IPS-11a (cell line): ENCODE measurements around the gene HMX1.

ENCODE experiments used
- H3K4me3 ChIP-seq: one replicate; pipeline ENCODE4 v1.5.1; 2013; ENCODE audit warnings: low read depth, low read length, control low read depth

Gene HMX1

DNA sequence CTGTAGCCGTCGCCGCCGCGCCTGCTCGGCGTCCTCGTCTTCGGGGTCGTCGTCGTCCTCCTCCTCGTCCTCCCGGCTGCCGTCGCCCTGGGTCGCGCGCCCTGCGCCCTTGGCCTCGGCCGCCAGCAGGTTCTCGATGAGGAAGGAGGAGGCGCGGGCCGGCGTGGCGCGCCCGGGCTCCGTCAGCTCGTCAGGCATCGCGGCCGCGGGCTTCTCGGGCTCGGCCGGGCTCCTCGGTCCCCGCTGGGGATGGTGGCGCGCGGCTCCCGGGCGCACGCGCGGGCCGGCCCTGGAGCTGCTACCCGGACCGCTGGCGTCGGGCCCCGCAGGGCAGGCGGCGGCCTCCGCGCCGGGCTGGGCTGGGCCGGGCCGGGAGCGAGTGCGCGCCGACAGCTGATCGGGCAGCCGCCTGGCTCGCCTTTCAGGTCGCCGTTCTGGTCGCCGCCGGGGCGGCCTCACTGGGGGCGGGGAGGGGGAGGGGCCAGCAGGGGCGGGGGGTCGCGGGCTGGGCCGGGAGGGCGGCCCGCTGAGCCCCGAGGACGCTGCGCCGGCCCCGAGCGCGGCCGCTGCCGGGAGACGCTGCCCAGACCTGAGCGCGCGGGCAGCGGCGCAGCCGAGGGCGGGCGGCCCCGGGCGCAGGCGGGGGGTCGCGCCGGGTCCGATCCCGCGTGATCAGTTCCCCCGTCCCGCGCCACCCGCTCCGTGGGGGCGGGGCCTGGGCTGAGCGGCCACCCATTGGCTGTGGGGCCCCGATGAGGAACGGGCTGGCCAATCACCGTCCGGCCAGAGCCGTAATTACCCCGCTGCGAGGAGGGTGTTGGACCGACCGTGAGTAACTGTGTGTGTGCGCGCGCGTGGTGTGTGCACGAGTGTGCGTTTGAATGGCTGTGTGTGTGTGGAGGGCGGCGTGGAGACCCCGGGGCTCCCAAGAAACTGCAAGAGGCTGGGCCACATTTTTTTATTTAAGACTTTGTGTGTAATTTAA is at the start of gene HMX1:
HMX1 (minus strand) TSS at position 423 of the 985 bp plus-strand sequence; CDS start at position 198, 225 bp downstream.
- peak within 1 kb of the TSS; percentile 4 for H3K4me3 ChIP-seq

DNA sequence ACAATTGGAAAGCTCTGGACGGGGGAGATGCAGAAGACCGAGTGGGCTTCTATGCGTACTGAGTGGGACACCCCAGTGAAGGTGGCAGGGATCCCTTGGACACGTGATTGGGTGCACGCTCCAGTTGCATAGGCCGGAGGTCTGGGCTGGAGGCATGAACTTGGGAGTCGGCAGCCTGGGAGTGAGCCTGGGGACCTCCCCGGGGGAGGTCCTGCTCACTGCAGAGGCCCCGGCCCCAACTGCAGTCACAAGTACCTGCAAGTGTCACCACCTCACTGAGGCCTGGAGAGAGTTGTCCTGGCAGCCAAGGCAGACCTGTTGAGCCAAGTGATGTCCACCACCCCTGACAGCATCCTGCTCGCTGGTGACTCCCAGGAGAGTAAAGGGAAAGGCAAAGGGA is 49.3 kb upstream of the HMX1 start:
- H3K4me3 ChIP-seq, result no peak overlapping the region

DNA sequence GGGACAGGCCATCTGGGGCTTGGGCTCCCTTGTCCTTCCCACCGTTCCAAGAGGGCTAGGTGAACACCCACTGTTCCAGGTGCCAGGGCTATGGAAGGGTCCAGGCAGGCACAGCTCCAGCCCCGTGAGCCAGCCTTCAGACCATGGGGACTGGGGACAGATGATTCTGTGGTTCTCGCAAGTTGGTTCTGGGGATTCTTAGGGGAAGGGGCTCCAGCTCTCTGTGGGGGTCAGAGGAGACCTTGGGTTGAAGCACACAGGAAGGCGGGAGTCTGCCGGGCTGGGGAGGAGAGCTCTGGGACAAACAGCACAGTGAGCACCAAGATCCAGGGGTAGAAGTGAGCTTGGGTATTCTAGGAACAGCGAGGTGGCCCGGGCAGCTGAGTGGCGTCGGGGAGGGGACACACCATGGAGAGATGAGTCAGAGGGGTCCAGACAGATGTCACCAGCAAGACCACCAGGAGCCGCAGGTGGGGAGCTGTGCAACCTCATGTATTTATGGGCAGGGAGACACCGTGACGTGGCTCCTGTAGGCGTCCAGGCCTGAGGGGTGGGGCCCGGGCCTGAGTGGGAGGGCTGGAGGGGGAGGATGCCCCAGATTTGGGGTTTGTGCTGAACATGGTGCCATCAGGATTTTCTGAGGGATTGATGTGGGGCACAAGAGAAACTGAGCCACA is 48.8 kb upstream of the HMX1 start:
- no peak overlapping the region for H3K4me3 ChIP-seq

DNA sequence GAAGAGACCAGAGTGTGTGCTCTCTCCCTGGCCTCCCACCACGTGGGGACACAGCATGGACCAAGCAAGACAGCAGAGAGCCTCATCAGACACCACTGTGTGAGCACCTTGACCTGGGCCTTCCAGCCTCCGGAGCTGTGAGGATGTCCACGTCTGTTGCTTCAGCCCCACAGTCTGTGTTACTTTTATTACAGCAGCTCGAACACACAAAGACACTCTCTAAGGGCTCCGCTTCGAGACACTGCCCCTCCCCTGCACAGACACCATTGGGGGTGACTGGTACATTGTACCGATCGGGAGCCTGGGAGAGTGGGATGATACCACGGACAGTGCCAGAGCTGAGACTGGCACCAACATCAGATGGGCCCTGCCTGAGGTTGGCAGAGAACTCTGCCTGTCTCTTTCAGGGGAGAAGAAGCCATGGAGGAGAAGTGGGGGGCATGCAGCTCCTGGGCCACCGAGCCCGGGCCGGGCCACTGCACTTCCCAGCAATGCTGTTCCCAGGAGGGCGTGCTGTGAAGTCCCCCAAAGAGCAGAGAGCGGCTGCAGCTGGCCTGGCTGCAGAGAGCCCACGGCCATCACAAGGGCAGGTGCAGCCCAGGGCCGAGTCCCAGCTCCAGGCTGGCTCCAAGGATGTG is 48.1 kb upstream of the HMX1 start:
- no peak overlapping the region for H3K4me3 ChIP-seq

DNA sequence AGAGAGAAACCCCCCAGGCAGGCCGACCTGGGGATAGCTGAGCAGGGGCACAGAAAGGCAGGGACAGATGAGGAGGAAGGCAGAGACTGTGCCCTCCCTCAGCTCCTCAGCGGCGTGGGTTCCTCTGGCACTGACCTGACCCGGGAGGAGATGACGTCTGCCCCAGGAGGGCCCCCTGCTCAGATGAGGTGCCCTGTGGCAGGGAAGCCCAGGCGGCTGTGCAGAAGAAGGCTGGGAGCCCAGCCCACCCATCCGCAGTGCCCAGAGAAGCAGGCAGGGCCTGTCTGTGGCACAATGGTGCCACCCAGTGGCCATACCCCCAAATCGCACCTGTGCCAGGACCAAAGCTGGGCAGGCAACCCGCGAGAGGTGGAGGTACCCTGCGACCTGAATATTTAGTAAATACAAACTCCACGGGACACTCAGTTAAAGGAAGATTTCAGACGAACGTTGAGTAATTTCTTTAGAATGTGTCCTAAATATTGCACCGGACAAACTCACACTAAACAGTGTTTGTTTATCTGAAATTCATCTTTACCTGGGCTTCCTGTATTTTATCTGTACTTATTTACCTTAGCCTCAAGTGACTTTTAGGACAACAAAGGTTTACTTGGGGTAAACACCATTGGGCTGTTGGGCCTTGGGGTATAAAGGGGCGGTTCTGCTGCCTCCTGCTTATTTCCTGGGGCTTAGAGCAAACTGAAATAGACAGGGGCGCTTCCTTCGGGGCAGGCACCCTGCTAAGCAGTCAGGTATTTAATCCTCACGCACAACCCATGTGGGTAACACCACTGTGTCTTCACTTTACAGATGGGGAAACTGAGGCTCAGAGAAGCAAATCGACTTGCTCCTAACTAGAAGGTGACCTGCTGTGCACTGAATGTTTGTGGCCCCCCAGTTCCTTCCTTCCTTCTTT is 46.5 kb upstream of the HMX1 start:
- H3K4me3 ChIP-seq, result no peak overlapping the region

DNA sequence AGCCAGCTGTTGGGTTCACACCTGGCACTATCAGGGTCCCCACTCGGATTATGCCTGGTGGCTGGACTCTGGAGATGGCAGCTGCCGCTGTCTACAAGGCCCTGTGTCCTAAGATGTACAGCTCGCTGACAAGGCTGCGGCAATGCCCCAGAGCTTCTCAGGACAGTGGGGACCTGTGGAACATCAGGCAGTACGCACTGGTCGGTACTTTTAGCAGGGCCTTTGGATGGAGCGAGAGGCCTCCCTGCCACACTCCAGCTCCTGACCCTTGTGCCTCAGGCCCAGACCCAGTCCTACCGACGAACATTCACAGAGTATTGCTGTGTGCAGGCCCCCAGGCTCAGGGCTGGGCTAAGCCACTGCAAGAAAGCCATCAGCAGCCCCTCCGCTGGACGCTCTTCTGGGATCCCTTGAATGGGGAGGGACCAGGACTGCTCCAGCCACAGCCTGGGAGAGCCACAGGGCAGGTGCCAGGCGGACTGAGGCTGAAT is 45.7 kb upstream of the HMX1 start:
- no peak overlapping the region for H3K4me3 ChIP-seq

DNA sequence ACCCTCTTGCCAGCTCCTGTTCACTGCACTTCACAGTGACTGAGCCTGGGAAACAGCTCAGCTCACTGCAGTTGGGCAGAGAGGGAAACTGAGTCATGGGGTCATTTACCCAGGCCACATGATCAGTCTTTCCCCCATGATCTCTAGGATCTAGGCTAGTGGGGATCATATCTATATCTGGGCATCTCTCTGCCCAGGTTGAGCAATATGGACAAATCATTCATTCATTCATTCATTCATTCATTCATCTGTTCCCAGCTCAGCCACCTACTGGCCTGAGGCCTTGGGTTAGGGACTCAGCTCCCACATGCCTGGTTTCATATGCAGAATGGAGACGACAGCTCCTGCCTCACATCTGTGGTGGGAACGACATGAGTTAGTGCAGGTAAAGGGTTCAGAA is 45.3 kb upstream of the HMX1 start:
- no peak overlapping the region for H3K4me3 ChIP-seq

DNA sequence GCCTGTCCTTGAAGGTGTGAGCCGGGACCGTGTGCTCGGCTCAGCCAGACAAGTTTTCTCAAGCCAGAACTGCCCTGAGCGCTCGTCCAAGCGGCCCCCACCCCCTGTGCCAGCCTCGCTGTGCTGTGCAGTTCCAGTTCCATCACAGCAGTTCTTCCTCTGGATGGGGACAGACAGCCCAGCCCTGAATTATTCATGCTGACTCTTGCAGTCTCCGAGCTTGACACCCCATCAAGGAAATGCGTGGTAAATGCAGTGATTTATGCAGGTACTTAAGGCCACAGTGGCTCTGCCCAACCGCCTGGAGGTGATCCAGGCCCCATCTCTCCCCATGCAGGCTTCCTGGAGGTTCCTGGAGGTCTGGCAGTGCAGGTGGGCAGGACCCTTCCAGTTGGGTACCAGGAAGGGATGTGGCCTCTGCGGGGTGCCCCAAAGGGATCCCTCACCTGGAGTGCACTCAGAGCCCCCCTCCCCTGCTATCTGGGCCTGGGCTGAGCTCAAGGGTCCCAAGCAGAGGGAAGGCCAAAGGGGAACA is 44.8 kb upstream of the HMX1 start:
- H3K4me3 ChIP-seq, result no peak overlapping the region

DNA sequence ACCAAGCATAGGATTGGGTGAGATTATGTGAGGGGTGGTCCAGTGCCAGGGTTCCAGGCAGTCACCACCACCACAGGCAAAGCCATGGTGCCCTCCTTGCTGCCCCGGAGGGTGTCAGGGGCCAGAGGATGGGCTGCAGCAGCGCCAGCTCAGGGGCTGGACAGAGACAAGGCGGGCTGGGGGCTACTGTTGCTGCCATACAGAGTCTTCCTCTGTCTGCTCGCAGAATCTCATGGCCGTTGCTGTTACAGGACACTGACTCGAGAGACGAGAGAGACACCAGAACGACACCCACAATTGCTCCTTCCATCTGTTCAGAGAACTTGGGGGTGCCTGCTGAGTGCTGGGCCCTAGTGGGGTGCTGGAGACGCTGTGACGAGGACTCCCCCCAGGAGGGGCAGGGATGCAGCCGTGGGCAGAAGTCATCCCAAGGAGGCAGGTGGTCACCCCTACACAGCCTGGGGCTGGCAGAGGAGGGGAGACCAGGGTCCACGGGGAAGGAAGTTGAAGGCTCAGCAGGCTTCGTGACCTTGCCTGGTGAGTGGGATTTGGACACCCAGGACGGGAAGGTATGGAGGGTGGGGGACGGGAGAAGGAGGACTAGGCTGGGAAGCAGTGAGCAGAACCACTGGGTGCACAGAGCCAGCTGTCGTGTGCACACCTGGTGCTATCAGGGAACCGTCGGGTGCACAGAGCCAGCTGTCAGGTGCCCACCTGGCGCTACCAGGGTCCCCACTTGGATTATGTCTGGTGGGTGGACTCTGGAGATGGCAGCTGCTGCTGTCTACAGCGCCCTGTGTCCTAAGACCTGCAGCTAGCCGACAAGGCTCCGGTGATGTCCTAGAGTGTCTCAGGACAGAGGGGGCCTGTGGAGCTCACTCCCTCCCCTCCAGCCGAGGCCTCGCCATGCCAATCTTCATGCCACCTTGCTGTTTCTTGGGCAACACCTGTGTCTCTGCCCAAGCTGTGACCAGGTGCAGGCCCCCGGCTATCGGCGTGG is 43.9 kb upstream of the HMX1 start:
- H3K4me3 ChIP-seq, result no peak overlapping the region

DNA sequence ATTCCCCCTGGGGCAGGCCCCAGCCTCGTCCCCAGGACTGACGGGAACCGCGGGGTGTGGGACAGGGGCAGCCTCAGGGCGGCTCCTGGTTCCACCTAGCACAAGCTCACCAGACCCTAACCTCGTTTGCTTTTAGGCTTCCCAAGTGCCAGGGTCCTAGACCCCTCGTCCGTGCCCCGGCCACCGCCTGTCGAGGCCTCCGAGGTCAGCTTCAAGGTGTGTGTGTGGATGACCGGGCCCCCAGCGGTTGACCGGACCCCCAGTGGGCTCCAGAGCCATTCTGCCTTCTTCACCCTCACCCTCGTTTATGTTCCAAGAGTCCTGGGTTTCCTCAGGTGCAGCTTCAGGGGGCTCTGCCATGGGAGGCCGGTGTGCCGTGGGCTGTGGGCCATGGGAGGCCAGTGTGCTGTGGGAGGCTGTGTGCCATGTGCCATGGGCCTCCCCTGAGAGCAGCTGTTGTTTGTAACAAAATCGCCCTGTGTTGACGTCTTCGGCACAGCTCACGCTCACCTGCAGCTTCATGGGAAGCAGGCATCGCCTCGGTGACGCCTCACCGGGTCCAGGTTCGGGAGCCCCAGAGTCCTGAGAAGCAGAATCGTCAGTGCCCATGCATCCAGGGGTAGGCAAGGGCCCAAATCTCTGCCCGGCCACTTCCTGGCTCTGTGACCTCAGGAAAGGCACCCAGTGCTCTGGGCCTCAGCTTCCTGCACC is 43.0 kb upstream of the HMX1 start:
- no peak overlapping the region for H3K4me3 ChIP-seq

DNA sequence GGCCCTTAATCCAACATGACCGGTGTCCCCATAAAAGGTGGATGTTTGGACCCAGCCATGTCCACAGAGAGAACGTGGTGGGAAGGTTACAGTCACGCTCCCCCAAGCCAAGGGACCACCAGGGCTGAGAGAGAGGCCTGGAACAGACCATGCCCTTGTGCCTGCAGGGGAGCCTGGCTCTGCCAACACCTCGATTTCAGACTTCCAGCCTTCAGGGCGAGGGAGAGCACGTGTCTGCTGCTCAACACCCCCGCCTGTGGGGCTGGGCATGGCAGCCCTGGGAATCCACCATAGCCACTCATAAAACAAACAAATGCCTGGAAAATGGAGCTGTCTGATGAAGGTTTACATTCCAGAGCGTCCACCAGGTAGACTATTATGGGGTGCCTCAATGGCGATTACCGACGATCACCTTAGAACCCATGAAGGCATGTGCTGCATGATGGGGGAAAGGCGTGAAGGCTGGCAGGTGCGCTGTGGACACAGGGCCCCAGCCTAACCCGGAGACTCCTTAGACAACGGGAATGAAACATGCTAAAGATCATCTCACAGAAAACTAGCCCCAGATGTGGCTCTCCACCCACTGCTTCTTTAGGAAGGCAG is 42.3 kb upstream of the HMX1 start:
- H3K4me3 ChIP-seq, result no peak overlapping the region

DNA sequence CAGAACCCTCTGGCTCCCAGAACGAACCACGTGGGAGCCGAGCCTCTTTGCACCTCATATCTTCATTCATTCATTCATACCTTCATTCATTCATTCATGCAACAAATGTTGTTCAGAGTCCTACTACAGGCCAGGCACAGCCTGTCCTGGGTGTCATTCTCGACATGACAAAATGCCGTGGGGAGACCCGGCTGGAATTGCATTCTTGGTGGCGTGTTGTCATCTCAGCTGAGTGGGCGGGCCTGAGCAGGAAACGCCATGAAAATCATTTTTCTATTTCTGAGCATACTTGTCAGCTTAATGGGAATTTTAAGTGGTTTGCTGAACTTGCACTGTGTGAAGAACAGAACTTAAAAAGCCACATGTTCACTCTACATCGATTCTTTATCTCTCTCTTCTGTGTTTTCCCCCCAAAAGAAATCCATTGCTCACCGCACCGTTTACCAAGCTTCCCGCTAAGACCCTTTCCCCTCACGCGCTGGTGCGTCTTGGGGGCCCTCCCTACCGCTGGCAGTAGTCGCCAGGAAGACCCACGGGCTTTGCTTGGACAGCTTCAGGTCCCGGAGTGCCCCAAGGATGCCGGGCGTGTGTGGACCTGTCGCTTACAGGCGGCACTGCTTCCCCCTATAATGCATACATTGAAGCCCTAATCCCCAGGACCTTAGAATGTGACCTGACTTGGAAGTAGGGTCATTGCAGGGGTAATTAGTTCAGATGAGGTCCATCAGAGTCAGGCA is 41.6 kb upstream of the HMX1 start:
- no peak overlapping the region for H3K4me3 ChIP-seq

DNA sequence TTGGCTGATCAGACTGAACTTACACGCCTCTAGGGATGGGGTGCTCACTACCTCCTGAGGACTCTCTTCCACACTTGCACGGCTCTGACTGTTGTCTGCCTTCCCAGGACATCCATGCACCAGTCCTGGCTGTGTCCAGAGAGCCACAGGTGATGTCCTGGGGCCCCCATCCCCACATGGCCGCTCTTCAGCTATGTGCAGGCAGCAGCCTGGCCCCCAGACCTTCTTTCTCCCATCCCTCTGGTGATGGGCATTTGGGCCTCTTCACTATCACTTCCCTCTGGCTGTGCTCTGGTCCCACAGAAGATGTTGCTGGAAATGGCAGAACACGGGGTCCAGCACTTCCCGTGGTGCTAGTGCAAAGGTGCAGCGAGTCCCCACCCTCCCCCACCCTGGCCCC is 40.9 kb upstream of the HMX1 start:
- H3K4me3 ChIP-seq, result no peak overlapping the region

DNA sequence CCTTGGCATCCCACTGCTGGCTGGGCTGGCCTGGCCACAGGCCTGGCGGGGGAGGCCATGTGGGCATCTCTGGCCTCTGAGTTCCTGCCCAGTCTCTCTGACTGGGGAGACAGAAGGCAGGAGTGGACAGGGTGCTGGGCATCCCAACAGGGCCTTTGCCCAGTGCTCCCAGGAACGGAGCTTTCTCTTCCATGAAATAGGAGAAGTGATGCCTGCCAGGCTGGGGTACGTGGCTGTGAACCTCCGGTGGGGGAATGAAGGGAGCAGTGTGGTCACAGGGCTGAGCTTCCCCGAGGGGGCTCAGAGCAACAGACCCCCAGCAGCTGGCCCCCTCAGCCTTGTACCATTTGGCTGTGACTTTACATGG is 40.4 kb upstream of the HMX1 start:
- no peak overlapping the region for H3K4me3 ChIP-seq

DNA sequence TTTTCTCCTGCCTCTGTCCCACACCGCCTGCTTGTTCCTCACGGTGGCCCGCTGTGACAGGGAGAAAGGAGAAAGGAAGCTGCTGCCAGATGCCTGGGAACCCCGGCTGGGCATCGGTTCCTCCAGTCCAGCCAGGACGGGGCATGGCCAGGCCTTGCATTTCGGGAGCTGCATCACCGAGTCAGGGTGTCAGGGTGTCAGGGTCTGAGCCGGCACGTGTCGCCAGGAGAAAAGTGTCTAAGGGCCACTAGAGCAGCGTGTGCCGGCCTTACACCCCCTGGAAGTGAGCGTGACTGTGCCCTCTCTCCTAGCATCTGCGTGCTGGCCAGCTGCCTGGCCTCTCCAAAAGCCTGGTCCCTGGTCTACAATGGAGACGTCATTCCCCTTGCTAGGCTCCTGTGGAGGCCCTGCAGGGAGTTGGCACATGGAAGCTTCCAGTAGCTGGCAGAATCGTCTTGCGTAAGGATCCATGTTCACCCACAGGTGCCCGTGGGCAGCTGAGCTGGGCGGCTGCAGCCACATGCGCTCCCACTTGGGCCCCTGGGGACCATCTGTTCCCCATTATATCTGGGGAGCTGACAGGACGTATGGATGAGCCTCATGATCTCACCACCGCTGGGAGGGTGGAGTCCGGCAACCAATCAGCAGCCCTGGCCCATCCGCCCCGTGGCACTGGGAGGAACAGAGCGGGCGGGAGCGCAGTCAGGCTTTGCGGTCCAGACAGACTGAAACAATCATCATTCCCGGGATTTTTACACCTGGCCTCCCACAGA is 39.9 kb upstream of the HMX1 start:
- no peak overlapping the region for H3K4me3 ChIP-seq

DNA sequence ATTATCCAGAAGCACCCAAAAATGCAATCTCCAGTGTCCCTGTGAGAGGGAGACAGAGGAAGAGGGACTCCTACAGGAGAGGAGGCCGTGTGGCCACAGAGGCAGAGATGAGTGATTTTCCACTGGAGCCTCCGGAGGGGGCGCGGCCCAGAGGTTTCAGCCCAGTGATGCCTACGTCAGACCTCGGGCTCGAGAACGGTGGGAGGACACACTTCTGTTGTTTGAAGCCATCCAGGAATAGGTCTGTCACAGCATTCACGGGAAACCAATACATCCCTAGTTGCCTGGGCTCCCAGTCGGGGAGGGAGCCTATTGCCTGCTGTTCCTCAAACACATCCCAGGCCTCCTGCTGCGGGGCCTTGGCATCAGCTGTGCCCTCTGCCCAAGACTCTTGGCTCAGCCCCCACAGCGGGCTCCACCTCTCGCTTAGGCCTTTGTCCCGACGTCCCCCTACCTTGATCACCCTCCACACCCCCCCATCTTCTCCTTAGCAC is 39.2 kb upstream of the HMX1 start:
- no peak overlapping the region for H3K4me3 ChIP-seq
